Chondrocyte (in vitro differentiated cells): ENCODE data around the gene ARID1A. TPM values are rescaled to one million over a fixed set of nuclear protein-coding genes. Genes with fewer than 3 reads are reported as not detected.
"Not testable (repeated sequence)": the region's sequence is repeated elsewhere in the genome, so short reads cannot be mapped to it uniquely, and the experiment has no call there.

Experiments used
- DNase-seq: peaks from one replicate; pipeline ENCODE4 v3.0.0; 2021; ENCODE audit warnings: mixed read lengths, low spot score
- H3K27ac Mint-ChIP-seq: one replicate; pipeline ENCODE4 v1.8.0; 2021; ENCODE audit warnings: mild to moderate bottlenecking, moderate library complexity, mixed read lengths; ENCODE audit not compliant: unreplicated experiment
- H3K27me3 Mint-ChIP-seq: 2 replicates; pipeline ENCODE4 v1.8.0; 2021; ENCODE audit warnings: low read depth, mixed read lengths
- H3K36me3 Mint-ChIP-seq: 2 replicates; pipeline ENCODE4 v1.8.0; 2021; ENCODE audit warnings: low read depth, mixed read lengths
- H3K4me1 Mint-ChIP-seq: 2 replicates; pipeline ENCODE4 v1.8.0; 2021; ENCODE audit warnings: low read depth, mild to moderate bottlenecking, mixed read lengths
- H3K4me3 Mint-ChIP-seq: one replicate; pipeline ENCODE4 v1.8.0; 2021; ENCODE audit warnings: mild to moderate bottlenecking, moderate library complexity, mixed read lengths; ENCODE audit not compliant: unreplicated experiment
- H3K9me3 Mint-ChIP-seq: 2 replicates; pipeline ENCODE4 v1.8.0; 2021; ENCODE audit warnings: low read depth, mixed read lengths
- CTCF ChIP-seq: fragments of 200-600 bp; sonication (generic); IDR thresholded peaks from 2 replicates; pipeline ENCODE4 v1.5.0; 2021; ENCODE audit warnings: antibody characterized with exemption, mild to moderate bottlenecking, moderate library complexity
- total RNA-seq: library from RNA; stranded (reverse); gene quantifications from 3 replicates; pipeline ENCODE4 v1.2.1, GENCODE V29; 2021

Gene ARID1A
- total RNA-seq, 1 donor from 2014 or later: 56.1 TPM

GRCh38 chr1:26719205-26719604 lies 23.4 kb downstream of the ARID1A start:
- no peak overlapping the region for H3K27ac Mint-ChIP-seq
- H3K36me3 Mint-ChIP-seq: peaks cover 3% of the 10 kb centered on the region
- H3K27me3 Mint-ChIP-seq: no peaks in the 10 kb centered on the region
- H3K4me1 Mint-ChIP-seq: peaks cover 73% of the 10 kb centered on the region
- no peaks in the 10 kb centered on the region for H3K9me3 Mint-ChIP-seq
- peak; percentile 58 for TF ChIP-seq CTCF
- H3K4me3 Mint-ChIP-seq: no peak overlapping the region
- no peak for DNase-seq

- no peaks in the 10 kb centered on the region for H3K9me3 Mint-ChIP-seq
- H3K27ac Mint-ChIP-seq: no peak overlapping the region
- no peak for TF ChIP-seq CTCF
- peaks cover 3% of the 10 kb centered on the region for H3K36me3 Mint-ChIP-seq
- peaks cover 77% of the 10 kb centered on the region for H3K4me1 Mint-ChIP-seq
- H3K4me3 Mint-ChIP-seq: no peak overlapping the region
- DNase-seq: no peak
- no peaks in the 10 kb centered on the region for H3K27me3 Mint-ChIP-seq
Measured at GRCh38 chr1:26721669-26722355, 26.0 kb downstream of the ARID1A start.

GRCh38 chr1:26723013-26723991 lies 27.5 kb downstream of the ARID1A start:
- Mint-ChIP-seq H3K4me1 (peaks cover 77% of the 10 kb centered on the region), H3K9me3 (no peaks in the 10 kb centered on the region), H3K36me3 (peaks cover 3% of the 10 kb centered on the region), H3K27ac (peak overlapping the region; percentile 93), H3K4me3 (peak overlapping the region; percentile 6), H3K27me3 (no peaks in the 10 kb centered on the region)
- no peak for DNase-seq
- TF ChIP-seq CTCF: peak; percentile 7

GRCh38 chr1:26724118-26724517 lies 28.3 kb downstream of the ARID1A start:
- Mint-ChIP-seq H3K9me3 (no peaks in the 10 kb centered on the region), H3K4me3 (no peak overlapping the region), H3K27me3 (no peaks in the 10 kb centered on the region), H3K4me1 (peaks cover 73% of the 10 kb centered on the region), H3K27ac (peak overlapping the region; percentile 93), H3K36me3 (peaks cover 3% of the 10 kb centered on the region)
- DNase-seq: no peak
- TF ChIP-seq CTCF: no peak

GRCh38 chr1:26724926-26725325 lies 29.1 kb downstream of the ARID1A start:
- H3K27ac Mint-ChIP-seq: peak overlapping the region; percentile 93
- peaks cover 72% of the 10 kb centered on the region for H3K4me1 Mint-ChIP-seq
- no peaks in the 10 kb centered on the region for H3K9me3 Mint-ChIP-seq
- no peaks in the 10 kb centered on the region for H3K27me3 Mint-ChIP-seq
- peaks cover 3% of the 10 kb centered on the region for H3K36me3 Mint-ChIP-seq
- H3K4me3 Mint-ChIP-seq: no peak overlapping the region
- no peak for DNase-seq
- no peak for TF ChIP-seq CTCF

- not testable (repeated sequence) for DNase-seq, H3K36me3 Mint-ChIP-seq, H3K27me3 Mint-ChIP-seq, H3K4me3 Mint-ChIP-seq, H3K9me3 Mint-ChIP-seq
- Mint-ChIP-seq H3K27ac (peak overlapping the region; percentile 13), H3K4me1 (peaks cover 79% of the 10 kb centered on the region)
Measured at GRCh38 chr1:26725904-26726303, 30.1 kb downstream of the ARID1A start.
